Measurements from ENCODE around the gene GREB1.

DNA sequence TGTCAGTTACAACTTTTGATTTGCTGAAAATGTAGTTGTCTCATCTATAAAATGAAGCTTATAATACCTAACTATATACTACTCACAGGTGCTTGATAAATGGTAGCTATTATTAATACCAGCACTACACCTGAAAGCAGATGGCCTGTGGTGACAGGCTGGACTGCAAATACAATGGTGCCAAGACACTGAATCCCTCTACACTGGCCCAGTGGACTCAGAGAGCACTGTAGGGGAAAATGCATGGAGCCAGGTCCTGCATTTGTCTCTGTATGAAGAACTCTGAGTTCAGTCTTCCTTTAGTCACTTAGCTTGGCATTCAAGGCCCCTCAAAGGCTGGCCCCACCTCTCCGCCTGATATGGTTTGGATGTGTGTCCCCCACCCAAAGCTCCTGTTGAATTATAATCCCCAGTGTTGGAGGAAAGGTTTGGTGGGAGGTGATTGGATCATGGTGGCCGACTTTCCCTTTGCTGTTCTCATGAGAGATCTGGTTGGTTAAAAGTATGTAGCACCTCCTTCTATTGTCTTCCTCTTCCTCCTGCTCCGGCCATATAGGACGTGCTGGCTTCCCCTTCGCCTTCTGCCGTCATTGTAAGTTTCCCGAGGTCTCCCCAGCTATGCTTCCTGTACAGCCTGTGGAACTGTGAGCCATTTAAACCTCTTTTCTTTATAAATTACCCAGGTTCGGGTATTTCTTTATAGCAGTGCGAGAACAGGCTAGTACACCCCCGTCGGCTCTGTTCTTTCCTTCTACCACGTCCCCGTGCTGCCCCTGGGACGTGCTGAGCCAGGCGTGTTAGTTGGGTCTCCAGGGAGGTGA is 147.3 kb downstream of the GREB1 start:
- TF ChIP-seq, protein P1, sequence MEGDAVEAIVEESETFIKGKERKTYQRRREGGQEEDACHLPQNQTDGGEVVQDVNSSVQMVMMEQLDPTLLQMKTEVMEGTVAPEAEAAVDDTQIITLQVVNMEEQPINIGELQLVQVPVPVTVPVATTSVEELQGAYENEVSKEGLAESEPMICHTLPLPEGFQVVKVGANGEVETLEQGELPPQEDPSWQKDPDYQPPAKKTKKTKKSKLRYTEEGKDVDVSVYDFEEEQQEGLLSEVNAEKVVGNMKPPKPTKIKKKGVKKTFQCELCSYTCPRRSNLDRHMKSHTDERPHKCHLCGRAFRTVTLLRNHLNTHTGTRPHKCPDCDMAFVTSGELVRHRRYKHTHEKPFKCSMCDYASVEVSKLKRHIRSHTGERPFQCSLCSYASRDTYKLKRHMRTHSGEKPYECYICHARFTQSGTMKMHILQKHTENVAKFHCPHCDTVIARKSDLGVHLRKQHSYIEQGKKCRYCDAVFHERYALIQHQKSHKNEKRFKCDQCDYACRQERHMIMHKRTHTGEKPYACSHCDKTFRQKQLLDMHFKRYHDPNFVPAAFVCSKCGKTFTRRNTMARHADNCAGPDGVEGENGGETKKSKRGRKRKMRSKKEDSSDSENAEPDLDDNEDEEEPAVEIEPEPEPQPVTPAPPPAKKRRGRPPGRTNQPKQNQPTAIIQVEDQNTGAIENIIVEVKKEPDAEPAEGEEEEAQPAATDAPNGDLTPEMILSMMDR (conservative IDR thresholded peaks at IDR 0.05) = no peak
- no peak for TF ChIP-seq ZFX (IDR thresholded peaks at IDR 0.05)

All from C4-2B (cell line).